ENCODE results near the gene MCTS1.

DNA sequence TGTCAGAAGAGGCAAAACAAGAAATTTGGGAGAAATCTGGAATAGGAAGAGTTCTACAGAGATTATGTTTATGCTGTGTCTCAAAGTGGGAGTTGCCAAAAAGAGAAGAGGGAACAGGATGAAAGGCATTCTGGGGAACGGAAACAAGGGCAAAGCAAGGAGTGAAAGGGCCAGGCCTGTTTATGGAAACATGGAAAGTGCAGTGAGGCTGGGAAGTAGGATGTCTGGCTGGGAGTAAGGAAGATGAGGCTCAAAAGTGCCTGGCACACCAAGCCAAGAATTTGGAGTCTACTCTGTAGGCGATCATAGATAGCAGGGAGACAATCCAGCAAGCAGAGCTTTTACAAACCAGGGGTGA, 41.4 kb upstream of the MCTS1 start:
- TF ChIP-seq, protein P1, sequence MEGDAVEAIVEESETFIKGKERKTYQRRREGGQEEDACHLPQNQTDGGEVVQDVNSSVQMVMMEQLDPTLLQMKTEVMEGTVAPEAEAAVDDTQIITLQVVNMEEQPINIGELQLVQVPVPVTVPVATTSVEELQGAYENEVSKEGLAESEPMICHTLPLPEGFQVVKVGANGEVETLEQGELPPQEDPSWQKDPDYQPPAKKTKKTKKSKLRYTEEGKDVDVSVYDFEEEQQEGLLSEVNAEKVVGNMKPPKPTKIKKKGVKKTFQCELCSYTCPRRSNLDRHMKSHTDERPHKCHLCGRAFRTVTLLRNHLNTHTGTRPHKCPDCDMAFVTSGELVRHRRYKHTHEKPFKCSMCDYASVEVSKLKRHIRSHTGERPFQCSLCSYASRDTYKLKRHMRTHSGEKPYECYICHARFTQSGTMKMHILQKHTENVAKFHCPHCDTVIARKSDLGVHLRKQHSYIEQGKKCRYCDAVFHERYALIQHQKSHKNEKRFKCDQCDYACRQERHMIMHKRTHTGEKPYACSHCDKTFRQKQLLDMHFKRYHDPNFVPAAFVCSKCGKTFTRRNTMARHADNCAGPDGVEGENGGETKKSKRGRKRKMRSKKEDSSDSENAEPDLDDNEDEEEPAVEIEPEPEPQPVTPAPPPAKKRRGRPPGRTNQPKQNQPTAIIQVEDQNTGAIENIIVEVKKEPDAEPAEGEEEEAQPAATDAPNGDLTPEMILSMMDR (IDR thresholded peaks at IDR 0.05), result no peak
- no peak for TF ChIP-seq POLR2A (IDR thresholded peaks at IDR 0.05)

Data from stomach (tissue), 4 donors.